Esophagus muscularis mucosa (tissue), 4 donors: ENCODE measurements around the gene NPAS3. TPM values are rescaled to one million over a fixed set of nuclear protein-coding genes. Genes with fewer than 3 reads are reported as not detected.

Experiments
- DNase-seq: peaks from one replicate; pipeline ENCODE4 v3.0.0-alpha.2; 2017; ENCODE audit errors: extremely low spot score
- H3K27ac ChIP-seq, 4 donors: fragments of 200-600 bp; sonication (generic); replicated peaks in 1 of 4; 1 replicate in 3 of 4; 2 replicates in 1 of 4; pipeline ENCODE4 v1.5.1; 2016 to 2019; ENCODE audit warnings: mild to moderate bottlenecking in 1 of 4
- H3K27me3 ChIP-seq, 4 donors: fragments of 200-600 bp; sonication (generic); one replicate each; pipeline versions ENCODE4 v1.5.1 to v1.6.0; 2016 to 2019
- H3K36me3 ChIP-seq, 4 donors: fragments of 200-600 bp; sonication (generic); one replicate each; pipeline ENCODE4 v1.5.1; 2016 to 2019
- H3K4me1 ChIP-seq, 4 donors: fragments of 200-600 bp; sonication (generic); one replicate each; pipeline ENCODE4 v1.5.1; 2016 to 2019
- H3K4me3 ChIP-seq, 4 donors: fragments of 200-600 bp; sonication (generic); 1 replicate in 2 of 4; 2 replicates in 2 of 4; pipeline ENCODE4 v1.5.1; 2016 to 2019; ENCODE audit warnings: mild to moderate bottlenecking in 4 of 4, moderate library complexity in 1 of 4
- H3K9me3 ChIP-seq, 4 donors: fragments of 200-600 bp; sonication (generic); 1 replicate in 3 of 4; 2 replicates in 1 of 4; pipeline ENCODE4 v1.5.1; 2016 to 2019
- EP300 ChIP-seq: sonication (generic); formaldehyde crosslinking; IDR thresholded peaks from one replicate; pipeline ENCODE4 v1.6.1; 2017; ENCODE audit warnings: antibody characterized with exemption
- POLR2A ChIP-seq: fragments of 450-650 bp; IDR thresholded peaks from one replicate; pipeline ENCODE4 v1.6.1; 2017; ENCODE audit warnings: antibody characterized with exemption, moderate library complexity, mild to moderate bottlenecking, low read depth
- POLR2AphosphoS5 ChIP-seq, 2 donors: sonication (generic); formaldehyde crosslinking; IDR thresholded peaks; one replicate each; pipeline ENCODE4 v1.6.1; 2017; ENCODE audit warnings: antibody characterized with exemption in 2 of 2
- WGBS: methylation state at CpG from one replicate; pipeline ENCODE4 v1.1.5; 2018; 5-methylcytosine and 5-hydroxymethylcytosine counted together
- intact Hi-C: fragments of 100-400 bp; cut with DNase I; formaldehyde crosslinking; loops from one replicate; pipeline ENCODE4 v1.15.1; 2023
- total RNA-seq, 4 donors: library from RNA; depleted of rRNA; stranded (reverse); fragments of >200 nt; gene quantifications; one replicate each; pipeline versions ENCODE4 v1.1.0 to v1.2.1, GENCODE V29; 2016
- TF ChIP-seq, protein P1 (sequence below), 3 experiments: fragments of 200-600 bp in 2 of 3; fragments of 450-650 bp in 1 of 3; sonication (generic) in 2 of 3; IDR thresholded peaks; one replicate each; pipeline ENCODE4 v1.5.1; 2017 to 2019; ENCODE audit warnings: antibody characterized with exemption in 3 of 3, mild to moderate bottlenecking in 2 of 3, moderate library complexity in 1 of 3

NPAS3 gene
- total RNA-seq, 4 donors from 2014 or later: 3.3 to 7.3 (median 5.8) TPM

DNA sequence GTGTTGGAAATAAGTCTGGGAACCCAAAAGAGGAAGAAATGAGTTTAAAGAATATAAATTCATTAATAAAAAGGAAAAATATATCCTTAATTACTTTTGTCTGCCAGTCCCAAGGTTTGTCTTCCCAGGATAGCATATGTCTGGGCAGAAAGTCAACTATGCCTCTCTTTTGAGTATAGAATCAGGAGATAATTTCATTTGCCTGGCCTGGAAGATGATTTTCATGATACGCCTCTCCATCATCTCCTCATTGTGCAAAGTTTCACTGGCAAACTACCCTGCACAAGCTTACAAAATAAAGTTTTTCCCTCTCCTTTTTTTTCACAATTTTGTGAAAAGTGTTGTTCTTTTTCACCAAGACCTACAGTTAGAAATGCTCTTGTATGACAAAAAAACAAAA is 671.4 kb downstream of the NPAS3 start:
- 94% methylated on average over 1 of the region's 1 CpG for WGBS
- Histone ChIP-seq H3K36me3 (no peaks in the 10 kb centered on the region), H3K27me3 (no peaks in the 10 kb centered on the region), H3K27ac (no peak overlapping the region), H3K4me3 (no peak overlapping the region), H3K9me3 (no peaks in the 10 kb centered on the region), H3K4me1 (no peaks in the 10 kb centered on the region)
- intact Hi-C loops: no loop called here
- no peak for TF ChIP-seq POLR2AphosphoS5 (IDR thresholded peaks at IDR 0.05)
- TF ChIP-seq POLR2A: no peak
- no peak for TF ChIP-seq EP300
- TF ChIP-seq, protein P1, sequence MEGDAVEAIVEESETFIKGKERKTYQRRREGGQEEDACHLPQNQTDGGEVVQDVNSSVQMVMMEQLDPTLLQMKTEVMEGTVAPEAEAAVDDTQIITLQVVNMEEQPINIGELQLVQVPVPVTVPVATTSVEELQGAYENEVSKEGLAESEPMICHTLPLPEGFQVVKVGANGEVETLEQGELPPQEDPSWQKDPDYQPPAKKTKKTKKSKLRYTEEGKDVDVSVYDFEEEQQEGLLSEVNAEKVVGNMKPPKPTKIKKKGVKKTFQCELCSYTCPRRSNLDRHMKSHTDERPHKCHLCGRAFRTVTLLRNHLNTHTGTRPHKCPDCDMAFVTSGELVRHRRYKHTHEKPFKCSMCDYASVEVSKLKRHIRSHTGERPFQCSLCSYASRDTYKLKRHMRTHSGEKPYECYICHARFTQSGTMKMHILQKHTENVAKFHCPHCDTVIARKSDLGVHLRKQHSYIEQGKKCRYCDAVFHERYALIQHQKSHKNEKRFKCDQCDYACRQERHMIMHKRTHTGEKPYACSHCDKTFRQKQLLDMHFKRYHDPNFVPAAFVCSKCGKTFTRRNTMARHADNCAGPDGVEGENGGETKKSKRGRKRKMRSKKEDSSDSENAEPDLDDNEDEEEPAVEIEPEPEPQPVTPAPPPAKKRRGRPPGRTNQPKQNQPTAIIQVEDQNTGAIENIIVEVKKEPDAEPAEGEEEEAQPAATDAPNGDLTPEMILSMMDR (IDR thresholded peaks at IDR 0.05): no peak
- no peak for DNase-seq

DNA sequence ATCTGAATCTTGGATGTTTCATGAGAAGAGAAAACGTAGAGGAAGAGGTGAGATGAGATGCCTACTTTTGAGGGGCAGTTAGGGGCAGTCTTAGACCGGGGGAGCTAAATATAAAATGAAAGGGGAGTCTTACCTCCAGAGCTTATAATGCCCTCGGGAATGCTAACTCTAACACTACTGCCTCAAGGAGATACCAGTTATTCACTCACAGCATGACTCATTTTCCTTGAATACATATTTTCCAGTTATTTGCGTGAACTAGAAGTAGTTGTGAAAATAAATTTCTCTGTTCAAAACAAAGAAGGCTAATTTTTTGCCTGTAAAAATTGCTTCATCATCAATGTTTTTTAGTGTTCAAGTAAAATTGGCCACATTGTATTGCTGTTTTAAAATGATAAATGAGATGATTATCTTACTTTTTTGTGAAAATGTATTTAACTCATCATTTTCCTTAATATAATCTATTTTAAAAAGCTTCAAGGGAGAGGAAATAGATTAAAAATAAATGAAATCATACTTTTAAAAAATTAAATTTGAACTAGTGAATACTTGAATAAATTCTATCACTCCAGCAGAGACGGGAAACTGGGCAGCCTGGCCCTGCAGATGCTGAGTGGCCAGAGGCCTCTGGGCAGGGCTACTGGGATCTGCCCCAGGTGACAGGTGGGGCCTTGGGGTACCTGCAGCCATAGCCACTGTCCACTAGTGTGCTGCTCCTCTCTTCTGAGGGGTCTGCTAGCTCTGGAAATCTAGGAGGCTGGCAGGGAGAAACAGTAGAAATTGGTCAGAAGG is 672.9 kb downstream of the NPAS3 start:
- no peaks in the 10 kb centered on the region for H3K4me1 ChIP-seq
- DNase-seq: no peak
- no peak overlapping the region for H3K4me3 ChIP-seq
- WGBS: 87% methylated on average over 5 of the region's 5 CpGs
- H3K27me3 ChIP-seq: no peaks in the 10 kb centered on the region
- no peaks in the 10 kb centered on the region for H3K9me3 ChIP-seq
- intact Hi-C loops: no loop called here
- H3K36me3 ChIP-seq: no peaks in the 10 kb centered on the region
- TF ChIP-seq POLR2AphosphoS5 (IDR thresholded peaks at IDR 0.05) (no peak), POLR2A (no peak), EP300 (no peak)
- TF ChIP-seq, protein P1 (IDR thresholded peaks at IDR 0.05): no peak
- no peak overlapping the region for H3K27ac ChIP-seq

DNA sequence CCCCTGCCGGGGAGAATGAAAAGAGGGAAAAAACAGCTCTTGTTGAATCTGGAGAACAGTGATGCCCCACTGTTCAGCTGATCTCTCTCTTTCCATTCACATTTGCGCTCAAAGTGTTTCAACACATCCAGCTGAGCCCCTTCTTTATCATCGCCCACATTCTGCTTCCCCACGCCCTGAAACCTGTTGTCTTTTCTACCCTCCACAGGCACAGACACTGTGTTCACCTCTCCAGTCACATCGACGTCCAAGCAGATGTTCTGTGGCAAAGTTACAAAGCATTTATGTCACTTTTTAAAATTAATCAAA is 673.5 kb downstream of the NPAS3 start:
- TF ChIP-seq, protein P1 (IDR thresholded peaks at IDR 0.05): no peak
- no peak for TF ChIP-seq EP300
- no peak for TF ChIP-seq POLR2AphosphoS5 (IDR thresholded peaks at IDR 0.05)
- TF ChIP-seq POLR2A: no peak
- Histone ChIP-seq H3K9me3 (no peaks in the 10 kb centered on the region), H3K4me3 (no peak overlapping the region), H3K27me3 (no peaks in the 10 kb centered on the region), H3K27ac (no peak overlapping the region), H3K4me1 (no peaks in the 10 kb centered on the region), H3K36me3 (no peaks in the 10 kb centered on the region)
- intact Hi-C loops: no loop called here
- no peak for DNase-seq
- WGBS: 72% methylated on average over 6 of the region's 6 CpGs

DNA sequence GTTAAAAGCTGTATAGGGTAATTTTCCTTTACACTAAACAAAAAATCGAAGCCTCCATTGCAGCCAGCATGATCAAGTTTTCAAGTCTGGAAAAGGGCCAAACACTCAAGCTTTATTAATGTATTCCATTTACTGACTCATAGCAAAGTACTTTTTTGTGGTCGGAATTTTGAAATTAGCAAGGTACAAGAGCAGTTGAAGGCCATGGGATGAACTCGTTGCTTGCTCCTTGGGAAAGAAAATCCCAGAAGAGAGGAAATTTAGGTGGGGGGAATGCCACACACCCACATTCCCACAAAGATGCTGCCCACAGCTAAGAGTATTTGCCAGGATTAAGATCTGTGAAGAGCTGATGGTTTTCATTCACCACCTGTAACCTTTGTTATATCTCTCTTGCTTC is 678.5 kb downstream of the NPAS3 start:
- no peak for DNase-seq
- WGBS: 60% methylated on average over 3 of the region's 3 CpGs
- Histone ChIP-seq H3K9me3 (no peaks in the 10 kb centered on the region), H3K4me3 (no peak overlapping the region), H3K36me3 (no peaks in the 10 kb centered on the region), H3K27ac (no peak overlapping the region), H3K27me3 (no peaks in the 10 kb centered on the region), H3K4me1 (no peaks in the 10 kb centered on the region)
- intact Hi-C loops: no loop called here
- TF ChIP-seq POLR2A (no peak), POLR2AphosphoS5 (IDR thresholded peaks at IDR 0.05) (no peak), EP300 (no peak)
- TF ChIP-seq, protein P1 (IDR thresholded peaks at IDR 0.05): no peak
